Breast epithelium (tissue), 4 donors: ENCODE measurements around the gene QRFP. TPM values are rescaled to one million over a fixed set of nuclear protein-coding genes. Genes with fewer than 3 reads are reported as not detected.

Experiments
- DNase-seq, 2 donors: peaks; one replicate each; pipeline ENCODE4 v3.0.0-alpha.2; 2019; ENCODE audit warnings: low spot score in 2 of 2
- H3K27ac ChIP-seq, 2 donors: fragments of 200-600 bp; sonication (generic) in 1 of 2; one replicate each; pipeline ENCODE4 v1.5.1; 2016 to 2019; ENCODE audit warnings: mild to moderate bottlenecking in 1 of 2
- H3K27me3 ChIP-seq, 2 donors: fragments of 200-600 bp; sonication (generic) in 1 of 2; one replicate each; pipeline versions ENCODE4 v1.5.1 to v1.6.0; 2017 to 2019; ENCODE audit warnings: control low read depth in 1 of 2, mild to moderate bottlenecking in 1 of 2
- H3K36me3 ChIP-seq: fragments of 200-600 bp; one replicate; pipeline ENCODE4 v1.5.1; 2019
- H3K4me1 ChIP-seq, 2 donors: fragments of 200-600 bp; sonication (generic); one replicate each; pipeline ENCODE4 v1.5.1; 2016 to 2019; ENCODE audit warnings: control low read depth in 1 of 2
- H3K4me3 ChIP-seq, 3 donors: fragments of 200-600 bp; sonication (generic); 1 replicate in 2 of 3; 2 replicates in 1 of 3; pipeline ENCODE4 v1.5.1; 2016 to 2019; ENCODE audit warnings: mild to moderate bottlenecking in 3 of 3, moderate library complexity in 2 of 3
- H3K9me3 ChIP-seq, 2 donors: fragments of 200-600 bp; sonication (generic) in 1 of 2; one replicate each; pipeline ENCODE4 v1.5.1; 2016 to 2019; ENCODE audit warnings: control low read depth in 1 of 2
- POLR2A ChIP-seq: fragments of 450-650 bp; IDR thresholded peaks from one replicate; pipeline ENCODE4 v1.6.1; 2016; ENCODE audit warnings: antibody characterized with exemption, mild to moderate bottlenecking, moderate library complexity
- POLR2AphosphoS5 ChIP-seq, 3 donors: sonication (generic); formaldehyde crosslinking; IDR thresholded peaks; one replicate each; pipeline ENCODE4 v1.6.1; 2017; ENCODE audit warnings: antibody characterized with exemption in 3 of 3
- intact Hi-C: fragments of 100-400 bp; cut with DNase I; formaldehyde crosslinking; loops from one replicate; pipeline ENCODE4 v1.15.1; 2023; ENCODE audit warnings: low total_unique reads
- total RNA-seq, 3 donors: library from RNA; depleted of rRNA; stranded (reverse); fragments of >200 nt; gene quantifications; one replicate each; pipeline ENCODE4 v1.1.0, GENCODE V29; 2016
- TF ChIP-seq, protein P1 (sequence below), 3 donors: fragments of 450-650 bp; IDR thresholded peaks; one replicate each; pipeline ENCODE4 v1.5.1; 2016 to 2017; ENCODE audit warnings: antibody characterized with exemption in 3 of 3, mild to moderate bottlenecking in 3 of 3, moderate library complexity in 3 of 3

The QRFP gene
- total RNA-seq, 3 donors from 2014 or later, result not detected

DNA sequence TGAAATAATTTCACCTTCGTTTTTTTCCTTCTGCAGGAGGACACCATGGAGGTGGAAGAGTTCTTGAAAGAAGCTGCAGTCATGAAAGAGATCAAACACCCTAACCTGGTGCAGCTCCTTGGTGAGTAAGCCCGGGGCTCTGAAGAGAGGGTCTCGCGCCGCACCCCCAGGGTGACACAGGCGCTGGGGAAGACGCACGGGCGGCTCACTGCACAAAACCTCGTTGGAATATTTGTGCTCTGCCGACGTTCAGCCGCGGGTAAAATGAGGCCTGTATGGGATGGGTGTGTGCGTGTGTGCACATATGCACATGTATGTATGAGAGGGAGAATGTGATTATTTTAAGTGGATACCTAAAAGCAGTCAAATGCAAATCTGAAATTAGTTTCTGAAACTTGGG, 24.5 kb downstream of the QRFP start:
- intact Hi-C loops, result no loop called here
- H3K36me3 ChIP-seq, result peaks cover 4% of the 10 kb centered on the region
- DNase-seq, result no peak
- H3K27ac ChIP-seq, result no peak overlapping the region
- no peaks in the 10 kb centered on the region for H3K4me1 ChIP-seq
- no peak overlapping the region for H3K4me3 ChIP-seq
- H3K27me3 ChIP-seq, result no peaks in the 10 kb centered on the region
- H3K9me3 ChIP-seq, result no peaks in the 10 kb centered on the region
- TF ChIP-seq POLR2A (no peak), POLR2AphosphoS5 (IDR thresholded peaks at IDR 0.05) (no peak)
- TF ChIP-seq, protein P1, sequence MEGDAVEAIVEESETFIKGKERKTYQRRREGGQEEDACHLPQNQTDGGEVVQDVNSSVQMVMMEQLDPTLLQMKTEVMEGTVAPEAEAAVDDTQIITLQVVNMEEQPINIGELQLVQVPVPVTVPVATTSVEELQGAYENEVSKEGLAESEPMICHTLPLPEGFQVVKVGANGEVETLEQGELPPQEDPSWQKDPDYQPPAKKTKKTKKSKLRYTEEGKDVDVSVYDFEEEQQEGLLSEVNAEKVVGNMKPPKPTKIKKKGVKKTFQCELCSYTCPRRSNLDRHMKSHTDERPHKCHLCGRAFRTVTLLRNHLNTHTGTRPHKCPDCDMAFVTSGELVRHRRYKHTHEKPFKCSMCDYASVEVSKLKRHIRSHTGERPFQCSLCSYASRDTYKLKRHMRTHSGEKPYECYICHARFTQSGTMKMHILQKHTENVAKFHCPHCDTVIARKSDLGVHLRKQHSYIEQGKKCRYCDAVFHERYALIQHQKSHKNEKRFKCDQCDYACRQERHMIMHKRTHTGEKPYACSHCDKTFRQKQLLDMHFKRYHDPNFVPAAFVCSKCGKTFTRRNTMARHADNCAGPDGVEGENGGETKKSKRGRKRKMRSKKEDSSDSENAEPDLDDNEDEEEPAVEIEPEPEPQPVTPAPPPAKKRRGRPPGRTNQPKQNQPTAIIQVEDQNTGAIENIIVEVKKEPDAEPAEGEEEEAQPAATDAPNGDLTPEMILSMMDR (IDR thresholded peaks at IDR 0.05), result no peak

DNA sequence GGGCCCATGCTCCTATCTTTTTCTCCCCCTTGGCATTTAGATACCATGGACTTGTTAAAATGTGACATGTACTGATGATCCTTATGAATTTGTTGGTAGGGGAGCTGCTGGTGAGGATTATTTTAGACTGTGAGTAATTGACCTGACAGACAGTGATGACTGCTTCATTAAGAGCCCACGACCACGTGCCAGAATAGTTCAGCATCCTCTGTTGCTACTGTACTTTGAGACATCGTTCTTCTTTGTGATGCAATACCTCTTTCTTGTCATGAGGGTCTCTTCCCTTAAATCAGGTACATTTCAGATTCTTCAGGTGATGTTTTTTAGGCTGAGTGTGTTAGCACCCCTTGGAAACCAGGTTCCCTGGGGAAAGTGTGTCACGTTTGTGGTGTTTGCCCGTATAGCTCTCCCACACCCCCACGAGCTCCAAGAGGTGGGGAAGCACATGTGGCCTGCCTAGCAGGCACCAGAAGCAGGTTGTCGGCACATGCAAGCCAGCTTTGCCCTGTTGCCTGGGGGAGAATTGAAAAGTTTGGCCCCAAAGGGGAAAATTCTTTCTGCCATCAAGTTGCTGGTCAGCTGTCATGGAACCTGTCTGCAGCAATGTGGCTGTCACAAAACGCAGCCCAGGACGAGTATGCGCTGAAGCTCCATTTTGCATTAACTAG, 25.1 kb downstream of the QRFP start:
- no peak for DNase-seq

DNA sequence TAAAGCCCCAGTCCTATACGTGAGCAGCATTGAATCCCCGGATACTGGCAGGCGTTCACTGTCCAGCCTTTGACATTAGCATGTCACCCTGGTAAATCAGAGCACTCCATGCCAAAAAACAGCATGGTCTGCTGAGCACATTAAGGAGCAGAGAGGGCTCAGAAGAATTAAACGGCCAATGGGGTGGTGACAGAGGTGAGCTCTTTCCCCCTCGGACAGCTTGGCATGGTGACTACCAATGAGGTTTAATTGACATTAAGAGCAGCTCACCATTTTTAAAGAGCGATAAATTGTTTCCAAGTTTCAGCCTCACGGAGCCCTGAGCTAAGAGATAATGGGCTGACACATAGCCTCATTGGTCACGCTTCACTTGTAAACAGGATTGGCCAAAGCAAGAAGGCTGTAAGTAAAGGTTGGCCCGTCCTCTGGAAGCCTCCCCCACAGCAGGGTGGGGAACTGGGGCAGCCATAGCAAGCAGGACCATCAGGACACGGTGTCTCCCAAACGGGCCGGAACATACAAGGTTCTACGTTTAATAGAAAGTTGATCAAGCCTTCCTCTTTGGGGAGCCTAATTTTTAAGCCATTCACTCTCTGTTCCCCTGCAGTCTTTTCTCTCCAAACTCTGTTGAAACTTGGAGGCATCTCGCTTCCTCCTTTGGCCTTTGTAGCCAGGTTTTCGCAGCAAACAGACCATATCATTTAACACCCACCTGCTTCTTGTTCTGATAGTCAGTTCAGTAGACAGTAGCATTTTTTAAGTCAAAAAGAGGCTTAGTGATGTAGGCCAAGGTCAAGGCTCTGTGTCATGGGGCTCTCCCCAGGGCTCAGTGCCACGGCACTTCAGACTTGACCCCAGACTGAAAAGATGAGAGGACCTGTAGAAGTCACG, 25.9 kb downstream of the QRFP start:
- Histone ChIP-seq H3K27me3 (no peaks in the 10 kb centered on the region), H3K36me3 (peaks cover 4% of the 10 kb centered on the region), H3K4me3 (no peak overlapping the region), H3K27ac (no peak overlapping the region), H3K9me3 (no peaks in the 10 kb centered on the region), H3K4me1 (no peaks in the 10 kb centered on the region)
- TF ChIP-seq POLR2AphosphoS5 (IDR thresholded peaks at IDR 0.05) (no peak), POLR2A (no peak)
- TF ChIP-seq, protein P1 (IDR thresholded peaks at IDR 0.05), result no peak
- intact Hi-C loops, result no loop called here
- DNase-seq, result no peak

More for the DNA sequence above, 25.1 kb downstream of the QRFP start:
- Histone ChIP-seq H3K36me3 (peaks cover 4% of the 10 kb centered on the region), H3K4me3 (no peak overlapping the region), H3K9me3 (no peaks in the 10 kb centered on the region), H3K27ac (no peak overlapping the region), H3K27me3 (no peaks in the 10 kb centered on the region), H3K4me1 (no peaks in the 10 kb centered on the region)
- intact Hi-C loops, result no loop called here
- no peak for TF ChIP-seq POLR2A
- TF ChIP-seq, protein P1 (IDR thresholded peaks at IDR 0.05), result no peak
- TF ChIP-seq POLR2AphosphoS5 (IDR thresholded peaks at IDR 0.05), result no peak

DNA sequence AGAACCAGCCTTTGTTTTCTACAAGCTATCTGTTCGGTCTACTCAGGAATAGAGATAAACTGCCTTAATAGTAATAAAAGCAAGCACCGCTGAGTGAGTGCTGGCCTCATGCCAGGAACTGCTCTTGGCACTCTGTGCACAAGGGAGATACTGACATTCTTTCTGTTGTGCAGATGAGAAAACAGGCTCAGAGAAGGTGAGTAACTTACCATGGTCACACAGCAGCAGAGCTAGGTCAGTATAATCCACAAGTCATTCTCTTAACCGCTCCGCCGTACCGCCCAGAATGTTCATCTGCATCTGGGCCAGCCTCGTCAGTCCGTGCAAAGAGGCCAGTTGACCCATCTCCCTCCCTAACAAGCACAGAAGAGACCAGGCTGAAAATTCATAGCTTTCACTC, 27.4 kb downstream of the QRFP start:
- intact Hi-C loops, result loop anchor here (10.0 kb wide), 1 partner anchor 164 kb away; no protein-coding TSS in a partner anchor
- no peaks in the 10 kb centered on the region for H3K27me3 ChIP-seq
- H3K9me3 ChIP-seq, result no peaks in the 10 kb centered on the region
- no peak overlapping the region for H3K27ac ChIP-seq
- H3K36me3 ChIP-seq, result peaks cover 4% of the 10 kb centered on the region
- no peak overlapping the region for H3K4me3 ChIP-seq
- no peak for TF ChIP-seq POLR2AphosphoS5 (IDR thresholded peaks at IDR 0.05)
- TF ChIP-seq, protein P1 (IDR thresholded peaks at IDR 0.05), result no peak
- TF ChIP-seq POLR2A, result no peak
- no peak for DNase-seq
- H3K4me1 ChIP-seq, result no peaks in the 10 kb centered on the region

DNA sequence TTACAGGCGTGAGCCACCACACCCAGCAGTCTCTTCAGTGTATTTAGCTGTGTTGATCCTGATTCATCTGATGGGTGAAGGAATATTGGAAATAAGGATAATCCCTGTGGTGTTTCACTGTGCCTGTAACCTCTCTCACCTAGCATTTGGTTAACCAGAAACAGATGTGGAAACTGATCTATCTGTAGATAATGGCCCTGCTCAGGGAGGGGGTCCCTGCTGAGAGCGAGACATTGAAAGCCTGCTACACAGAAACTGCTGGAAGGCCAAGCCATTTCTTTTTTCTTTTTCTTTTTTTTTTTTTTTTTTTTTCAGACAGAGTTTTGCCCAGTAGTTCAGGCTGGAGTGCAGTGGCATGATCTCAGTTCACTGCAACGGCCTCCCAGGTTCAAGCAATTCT, 28.4 kb downstream of the QRFP start:
- no peak for TF ChIP-seq POLR2A
- TF ChIP-seq POLR2AphosphoS5 (IDR thresholded peaks at IDR 0.05), result no peak
- TF ChIP-seq, protein P1 (IDR thresholded peaks at IDR 0.05), result no peak
- no peak overlapping the region for H3K4me3 ChIP-seq
- no peak overlapping the region for H3K27ac ChIP-seq
- intact Hi-C loops, result loop anchor here (10.0 kb wide), 1 partner anchor 163 kb away; no protein-coding TSS in a partner anchor
- no peaks in the 10 kb centered on the region for H3K27me3 ChIP-seq
- DNase-seq, result no peak
- no peaks in the 10 kb centered on the region for H3K9me3 ChIP-seq
- H3K4me1 ChIP-seq, result peaks cover 0 to 3% of the 10 kb centered on the region in 2 donors
- H3K36me3 ChIP-seq, result no peaks in the 10 kb centered on the region
